Sigmoid colon (tissue), 7 donors: ENCODE data around the gene GNA12. TPM values are rescaled to one million over a fixed set of nuclear protein-coding genes. Genes with fewer than 3 reads are reported as not detected.

Experiments
- DNase-seq: peaks from one replicate; pipeline ENCODE4 v3.0.0-alpha.2; 2019
- H3K27ac ChIP-seq, 4 donors: fragments of 200-600 bp; sonication (generic); one replicate each; pipeline ENCODE4 v1.5.1; 2016 to 2019; ENCODE audit warnings: mild to moderate bottlenecking in 1 of 4
- H3K27me3 ChIP-seq, 3 donors: fragments of 200-600 bp; sonication (generic); one replicate each; pipeline ENCODE4 v1.5.1; 2019; ENCODE audit warnings: mild to moderate bottlenecking in 1 of 3
- H3K36me3 ChIP-seq, 4 donors: fragments of 200-600 bp; sonication (generic); one replicate each; pipeline ENCODE4 v1.5.1; 2016 to 2019
- H3K4me1 ChIP-seq, 4 donors: fragments of 200-600 bp; sonication (generic); one replicate each; pipeline ENCODE4 v1.5.1; 2017 to 2019
- H3K4me3 ChIP-seq, 4 donors: fragments of 200-600 bp; sonication (generic); one replicate each; pipeline ENCODE4 v1.5.1; 2017 to 2019; ENCODE audit warnings: mild to moderate bottlenecking in 2 of 4, moderate library complexity in 1 of 4
- H3K9me3 ChIP-seq, 4 donors: fragments of 200-600 bp in 3 of 4; sonication (generic) in 3 of 4; one replicate each; pipeline versions ENCODE4 v1.5.1 to v1.6.1; 2013 to 2019
- CTCF ChIP-seq, 4 experiments: fragments of 450-650 bp in 3 of 4; fragments of 200-600 bp in 1 of 4; IDR thresholded peaks; one replicate each; pipeline ENCODE4 v1.5.1; 2016 to 2019; ENCODE audit warnings: antibody characterized with exemption in 4 of 4, mild to moderate bottlenecking in 3 of 4, moderate library complexity in 2 of 4
- EP300 ChIP-seq, 4 donors: sonication (generic); formaldehyde crosslinking; IDR thresholded peaks; one replicate each; pipeline ENCODE4 v1.6.1; 2017; ENCODE audit warnings: antibody characterized with exemption in 4 of 4
- POLR2A ChIP-seq, 2 donors: fragments of 450-650 bp; IDR thresholded peaks; one replicate each; pipeline ENCODE4 v1.6.1; 2016; ENCODE audit warnings: antibody characterized with exemption in 2 of 2, mild to moderate bottlenecking in 2 of 2, moderate library complexity in 2 of 2
- POLR2AphosphoS5 ChIP-seq, 4 donors: sonication (generic); formaldehyde crosslinking; IDR thresholded peaks; one replicate each; pipeline ENCODE4 v1.6.1; 2017; ENCODE audit warnings: antibody characterized with exemption in 4 of 4
- WGBS, 2 donors: extraction: QIAGEN DNeasy Blood & Tissue Kit; methylation state at CpG; one replicate each; pipeline ENCODE4 v1.1.7; 2013; 5-methylcytosine and 5-hydroxymethylcytosine counted together
- intact Hi-C: fragments of 100-400 bp; cut with DNase I; formaldehyde crosslinking; loops from one replicate; pipeline ENCODE4 v1.15.1; 2023
- polyA plus RNA-seq, 3 donors: library from polyadenylated mRNA; stranded (reverse); fragments of 200-250 nt; gene quantifications; one replicate each; pipeline ENCODE4 v1.2.3, GENCODE V29; 2013
- total RNA-seq, 4 donors: library from RNA; depleted of rRNA; stranded (reverse); fragments of >200 nt; gene quantifications; one replicate each; pipeline ENCODE4 v1.1.0, GENCODE V29; 2016
- donor health status: healthy with polysubstance abuse.
- donor health status: Bipolar disorder and iron deficiency.
- donor health status: healthy.

Gene GNA12
- total and polyA plus RNA-seq, 7 donors, result 13.2 to 46.5 (median 22.0) TPM

- H3K4me1 ChIP-seq, result peaks cover 0 to 49% (median 27%) of the 10 kb centered on the region in 4 donors
Measured at GRCh38 chr7:2804227-2804763, 39.8 kb downstream of the GNA12 start.

GRCh38 chr7:2803755-2804154 lies 40.4 kb downstream of the GNA12 start:
- intact Hi-C loops, result no loop called here
- TF ChIP-seq CTCF (IDR thresholded peaks at IDR 0.05), result no peak
- no peak for TF ChIP-seq POLR2AphosphoS5 (IDR thresholded peaks at IDR 0.05)
- no peak for TF ChIP-seq POLR2A (IDR thresholded peaks at IDR 0.05)
- no peak for TF ChIP-seq EP300 (IDR thresholded peaks at IDR 0.05)
- no peak overlapping the region for H3K4me3 ChIP-seq
- no peaks in the 10 kb centered on the region for H3K36me3 ChIP-seq
- 54 to 80% methylated on average over 4 of the region's 4 CpGs for WGBS, 2 donors
- peaks cover 0 to 47% (median 27%) of the 10 kb centered on the region in 4 donors for H3K4me1 ChIP-seq
- no peak overlapping the region for H3K27ac ChIP-seq
- peak; percentile 59 for DNase-seq
- H3K9me3 ChIP-seq, result no peaks in the 10 kb centered on the region
- no peaks in the 10 kb centered on the region for H3K27me3 ChIP-seq

More at GRCh38 chr7:2804227-2804763, 39.8 kb downstream of the GNA12 start:
- TF ChIP-seq EP300 (IDR thresholded peaks at IDR 0.05) (no peak), POLR2A (IDR thresholded peaks at IDR 0.05) (no peak), POLR2AphosphoS5 (IDR thresholded peaks at IDR 0.05) (no peak), CTCF (IDR thresholded peaks at IDR 0.05) (no peak)
- 24 to 73% methylated on average over 6 of the region's 6 CpGs for WGBS, 2 donors
- H3K4me3 ChIP-seq, result no peak overlapping the region
- no peak overlapping the region for H3K27ac ChIP-seq
- intact Hi-C loops, result no loop called here
- H3K9me3 ChIP-seq, result no peaks in the 10 kb centered on the region
- H3K36me3 ChIP-seq, result no peaks in the 10 kb centered on the region
- H3K27me3 ChIP-seq, result no peaks in the 10 kb centered on the region
- no peak for DNase-seq

- Histone ChIP-seq H3K27ac (peak overlapping the region in 1 of 4 donors; percentile 5), H3K9me3 (no peaks in the 10 kb centered on the region), H3K27me3 (no peaks in the 10 kb centered on the region), H3K4me1 (peaks cover 0 to 43% (median 27%) of the 10 kb centered on the region in 4 donors), H3K36me3 (no peaks in the 10 kb centered on the region), H3K4me3 (no peak overlapping the region)
- intact Hi-C loops, result no loop called here
- DNase-seq, result no peak
- TF ChIP-seq CTCF (IDR thresholded peaks at IDR 0.05) (no peak), EP300 (IDR thresholded peaks at IDR 0.05) (no peak), POLR2AphosphoS5 (IDR thresholded peaks at IDR 0.05) (no peak), POLR2A (IDR thresholded peaks at IDR 0.05) (no peak)
- 75 to 83% methylated on average over 2 of the region's 2 CpGs for WGBS, 2 donors
Measured at GRCh38 chr7:2803342-2803692, 40.8 kb downstream of the GNA12 start.

GRCh38 chr7:2802504-2803341 lies 41.4 kb downstream of the GNA12 start:
- H3K27ac ChIP-seq, result peak overlapping the region in 2 of 4 donors; percentile 3 to 5
- no peaks in the 10 kb centered on the region for H3K36me3 ChIP-seq
- H3K27me3 ChIP-seq, result no peaks in the 10 kb centered on the region
- H3K4me1 ChIP-seq, result peaks cover 0 to 41% (median 27%) of the 10 kb centered on the region in 4 donors
- no peak for TF ChIP-seq POLR2A (IDR thresholded peaks at IDR 0.05)
- no peak for TF ChIP-seq CTCF (IDR thresholded peaks at IDR 0.05)
- TF ChIP-seq EP300 (IDR thresholded peaks at IDR 0.05), result no peak
- TF ChIP-seq POLR2AphosphoS5 (IDR thresholded peaks at IDR 0.05), result no peak
- DNase-seq, result peak; percentile 58
- H3K9me3 ChIP-seq, result no peaks in the 10 kb centered on the region
- intact Hi-C loops, result no loop called here
- no peak overlapping the region for H3K4me3 ChIP-seq
- WGBS, 2 donors, result 77% methylated on average over 28 of the region's 28 CpGs
